NCI-H187 (cell line): ENCODE results near the gene RHOA.
A peak's percentile ranks its signal among the peaks of the same experiment; 100 is the strongest.
"Not testable (repeated sequence)": the region's sequence is repeated elsewhere in the genome, so short reads cannot be mapped to it uniquely, and the experiment has no call there.

Experiments used
- DNase-seq, 2 experiments: peaks; one replicate each; lab custom pipeline; 2025; lab: John Stamatoyannopoulos, UW

The RHOA gene

GRCh38 chr3:49411535-49411967 is 225 bp downstream of the RHOA start:
- DNase-seq: no peak

GRCh38 chr3:49410846-49411534 is 786 bp downstream of the RHOA start:
- DNase-seq: no peak

DNA sequence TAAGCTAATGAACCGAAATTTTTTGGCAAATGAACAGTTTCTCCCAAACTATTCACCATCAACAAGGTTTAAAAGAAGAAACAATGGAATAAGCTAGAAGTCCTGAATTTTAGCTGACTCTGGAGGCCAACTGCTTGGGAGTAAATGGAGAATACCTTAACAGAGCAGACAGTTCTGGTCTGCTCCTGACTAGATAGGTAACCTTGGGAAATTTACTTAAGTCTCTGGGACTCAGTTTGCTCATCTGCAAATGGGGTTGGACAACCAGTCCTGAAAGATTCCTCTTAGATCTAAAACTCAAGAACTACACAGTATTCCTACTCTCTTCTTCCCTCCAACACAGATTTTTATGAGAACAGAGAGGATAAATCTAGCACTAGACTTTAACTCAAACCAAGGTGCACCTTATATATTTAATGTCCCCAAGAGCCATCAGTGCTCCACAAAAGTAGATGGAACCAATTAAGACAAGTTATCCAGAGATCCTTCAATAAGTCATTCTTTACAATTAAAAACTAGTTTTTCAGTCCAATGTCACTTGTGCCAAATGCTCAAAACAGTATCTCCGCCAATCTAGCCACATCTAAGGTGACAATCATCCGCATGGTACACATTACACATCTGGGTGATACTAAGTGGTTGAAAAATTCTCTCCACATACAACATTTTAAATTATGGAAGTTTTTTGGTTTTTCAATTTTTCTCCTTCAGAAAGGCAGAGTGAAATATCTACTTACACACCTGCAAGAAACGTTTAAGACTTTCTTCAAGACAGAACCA is 1.5 kb downstream of the RHOA start:
- no peak for DNase-seq

DNA sequence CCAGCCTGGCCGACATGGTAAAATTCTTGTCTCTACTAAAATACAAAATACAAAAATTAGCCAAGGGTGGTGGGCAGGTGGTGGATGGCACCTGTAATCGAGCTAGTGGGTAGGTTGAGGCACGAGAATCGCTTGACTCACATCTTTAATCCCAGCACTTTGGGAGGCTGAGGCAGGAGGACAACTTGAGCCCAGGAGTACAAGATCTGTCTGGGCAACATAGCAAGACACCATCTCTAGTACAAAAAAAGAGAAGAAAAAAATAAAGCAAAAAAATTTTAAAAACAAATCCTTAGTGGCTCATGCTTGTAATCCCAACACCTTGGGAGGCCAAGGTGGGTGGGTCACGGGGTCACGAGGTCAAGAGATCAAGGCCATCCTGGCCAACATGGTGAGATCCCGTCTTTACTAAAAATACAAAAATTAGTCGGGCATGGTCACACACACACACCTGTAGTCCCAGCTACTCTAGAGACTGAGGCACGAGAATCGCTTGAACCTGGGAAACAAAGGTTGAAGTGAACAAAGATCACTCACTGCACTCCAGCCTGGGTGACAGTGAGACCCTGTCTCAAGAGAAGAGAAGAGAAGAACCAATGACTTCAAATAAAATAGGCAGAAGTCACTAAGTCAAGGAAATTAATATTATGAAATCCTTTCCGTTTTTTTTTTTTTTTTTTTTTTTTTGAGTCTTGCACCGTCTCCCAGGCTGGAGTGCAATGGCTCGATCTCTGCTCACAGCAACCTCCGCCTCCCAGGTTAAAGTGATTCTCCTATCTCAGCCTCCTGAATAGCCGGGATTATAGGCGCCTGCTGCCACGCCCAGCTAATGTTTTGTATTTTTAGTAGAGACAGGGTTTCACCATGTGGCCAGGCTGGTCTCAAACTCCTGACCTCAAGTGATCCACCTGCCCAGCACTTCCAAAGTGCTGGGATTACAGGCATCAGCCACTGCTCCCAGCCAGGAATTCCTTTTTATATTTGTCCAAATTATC is 4.9 kb downstream of the RHOA start:
- no peak for DNase-seq

- not testable (repeated sequence) for DNase-seq
These were observed 6.2 kb downstream of the RHOA start for GRCh38 chr3:49405570-49405969.

DNA sequence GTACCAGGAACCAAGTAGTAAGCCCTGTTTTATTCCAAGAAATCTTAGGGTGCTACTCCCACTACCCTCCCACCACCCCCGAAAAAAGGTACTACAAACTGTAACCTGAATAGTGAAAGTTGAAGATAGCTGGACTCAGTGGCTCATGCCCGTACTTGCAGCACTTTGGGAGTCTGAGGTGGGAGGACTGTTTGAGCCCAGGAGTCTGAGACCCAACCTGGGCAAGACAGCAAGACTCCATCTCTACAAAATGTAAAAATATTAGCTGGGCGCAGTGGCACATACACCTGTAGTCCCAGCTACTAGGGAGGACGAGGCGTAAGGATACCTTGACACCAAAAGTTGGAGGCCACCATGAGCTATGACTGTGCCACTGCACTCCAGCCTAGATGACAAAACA is 7.9 kb downstream of the RHOA start:
- DNase-seq: no peak

DNA sequence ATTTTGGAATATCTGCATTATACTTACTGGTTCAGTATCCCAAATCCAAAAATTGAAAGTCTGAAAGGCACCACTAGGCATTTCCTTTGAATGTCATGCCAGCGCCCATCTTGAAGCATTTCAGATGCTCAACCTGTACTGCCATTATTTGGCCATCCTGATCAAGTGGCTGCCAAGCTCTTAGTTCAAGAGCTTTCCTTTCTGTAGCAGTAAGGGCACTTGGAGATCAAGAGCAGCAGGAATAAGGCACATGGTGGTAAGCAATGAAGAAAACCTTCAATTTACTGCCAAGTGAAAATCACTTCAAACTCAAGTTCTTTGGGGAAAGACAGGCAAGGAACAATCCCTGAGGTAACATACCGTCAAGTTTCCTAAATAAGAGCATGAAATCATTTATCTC is 10.0 kb downstream of the RHOA start:
- peak in 1 of 2 experiments; percentile 8 for DNase-seq

- no peak for DNase-seq
These were observed 12.3 kb downstream of the RHOA start for GRCh38 chr3:49399461-49399860.

GRCh38 chr3:49397470-49397869 is 14.3 kb downstream of the RHOA start:
- DNase-seq: no peak

GRCh38 chr3:49391310-49391709 is 20.5 kb downstream of the RHOA start:
- DNase-seq: not testable (repeated sequence)

DNA sequence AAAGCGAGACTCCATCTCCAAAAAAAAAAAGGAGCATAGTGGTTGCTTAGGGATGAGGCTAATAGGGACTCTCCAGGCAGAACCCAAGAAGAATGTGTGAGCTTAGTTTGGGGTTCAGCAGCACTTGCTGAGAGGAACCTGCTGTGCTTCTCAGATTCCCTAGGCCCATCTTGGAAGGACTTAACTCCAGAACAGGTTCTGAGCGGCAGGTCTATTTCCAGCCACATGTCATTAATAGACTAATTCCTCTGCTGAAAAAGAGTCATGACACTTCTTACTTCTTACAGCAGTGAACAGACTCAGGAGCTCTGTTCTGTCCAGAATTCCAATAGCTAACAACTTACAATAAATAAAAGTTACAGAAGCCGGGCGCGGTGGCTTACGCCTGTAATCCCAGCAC is 22.5 kb downstream of the RHOA start:
- no peak for DNase-seq

- no peak for DNase-seq
These were observed 23.4 kb downstream of the RHOA start for GRCh38 chr3:49388289-49388820.

- no peak for DNase-seq
These were observed 24.1 kb downstream of the RHOA start for GRCh38 chr3:49387721-49388120.

DNA sequence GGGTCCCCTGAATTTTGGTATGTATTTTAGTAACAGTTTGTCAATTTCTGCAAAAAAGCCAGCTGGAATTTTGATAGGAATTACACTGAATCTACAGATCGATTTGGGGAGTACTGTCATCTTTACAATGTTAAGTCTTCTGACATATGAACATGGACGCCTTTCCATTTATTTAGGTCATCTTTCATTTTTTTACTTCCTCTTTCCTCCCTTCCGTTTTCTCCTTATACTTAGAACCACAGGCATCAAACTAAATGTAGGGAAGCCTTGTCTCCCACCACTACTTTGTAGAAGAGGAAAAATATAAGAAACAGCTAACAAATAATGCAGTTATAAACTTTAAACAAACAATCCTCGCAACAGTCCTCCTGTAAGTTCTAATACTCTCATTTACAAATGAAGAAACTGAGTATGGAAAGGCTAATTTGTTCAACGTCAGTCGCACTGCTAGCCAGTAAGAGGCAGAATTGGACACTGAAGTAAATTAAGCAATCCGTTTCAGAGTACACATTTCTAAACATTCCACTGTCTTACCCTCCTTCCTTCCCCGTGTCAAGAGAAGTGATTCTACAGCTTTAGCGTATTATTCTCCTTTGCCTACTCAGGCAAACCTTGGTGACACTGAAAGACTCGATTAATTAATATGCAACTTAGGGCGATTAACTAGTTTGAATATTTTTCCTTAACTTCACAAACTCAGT is 25.6 kb downstream of the RHOA start:
- no peak for DNase-seq

GRCh38 chr3:49385617-49386016 is 26.2 kb downstream of the RHOA start:
- no peak for DNase-seq

DNA sequence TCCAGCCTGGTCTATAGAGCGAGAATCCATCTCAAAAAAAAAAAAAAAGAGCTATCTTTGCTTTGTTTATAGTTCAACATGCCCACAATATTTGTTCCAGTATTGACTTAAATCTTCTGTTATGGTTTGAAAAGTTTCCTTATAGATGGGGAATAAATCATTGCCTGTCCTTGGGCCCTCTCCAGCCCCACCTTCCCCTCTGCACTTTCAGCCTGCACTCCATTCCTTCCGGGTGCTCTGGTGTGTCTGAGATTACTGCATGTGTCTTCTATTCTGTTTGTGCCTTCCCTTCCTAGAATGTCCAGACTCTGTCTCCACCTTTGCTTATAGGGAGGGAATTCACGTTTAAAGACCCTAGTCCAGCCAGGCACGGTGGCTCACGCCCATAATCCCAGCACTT is 28.4 kb downstream of the RHOA start:
- no peak for DNase-seq

DNA sequence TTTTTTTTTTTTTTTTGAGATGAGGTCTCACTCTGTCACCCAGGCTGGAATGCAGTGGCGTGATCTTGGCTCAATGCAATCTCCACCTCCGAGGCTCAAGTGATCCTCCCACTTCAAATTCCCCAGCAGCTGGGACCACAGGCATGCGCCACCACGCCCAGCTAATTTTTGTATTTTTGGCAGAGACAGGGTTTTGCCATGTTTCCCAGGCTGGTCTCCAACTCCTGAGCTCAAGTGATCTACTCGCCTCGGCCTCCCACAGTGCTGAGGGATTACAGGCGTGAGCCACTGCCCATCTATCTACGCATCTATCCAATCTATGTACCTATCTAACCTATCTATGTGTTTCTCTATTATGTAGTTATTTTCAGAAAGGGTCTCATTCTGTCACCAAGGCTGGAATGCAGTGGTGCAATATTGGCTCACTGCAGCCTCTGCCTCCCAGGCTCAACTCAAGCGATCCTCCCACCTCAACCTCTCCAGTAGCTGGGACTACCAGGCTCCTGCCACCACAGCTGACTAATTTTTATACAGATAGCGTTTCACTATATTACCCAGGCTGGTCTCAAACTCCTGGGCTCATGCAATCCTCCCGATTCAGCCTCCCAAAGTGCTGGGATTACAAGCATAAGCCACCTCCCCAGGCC is 33.4 kb downstream of the RHOA start:
- no peak for DNase-seq

GRCh38 chr3:49377483-49377882 is 34.3 kb downstream of the RHOA start:
- no peak for DNase-seq

DNA sequence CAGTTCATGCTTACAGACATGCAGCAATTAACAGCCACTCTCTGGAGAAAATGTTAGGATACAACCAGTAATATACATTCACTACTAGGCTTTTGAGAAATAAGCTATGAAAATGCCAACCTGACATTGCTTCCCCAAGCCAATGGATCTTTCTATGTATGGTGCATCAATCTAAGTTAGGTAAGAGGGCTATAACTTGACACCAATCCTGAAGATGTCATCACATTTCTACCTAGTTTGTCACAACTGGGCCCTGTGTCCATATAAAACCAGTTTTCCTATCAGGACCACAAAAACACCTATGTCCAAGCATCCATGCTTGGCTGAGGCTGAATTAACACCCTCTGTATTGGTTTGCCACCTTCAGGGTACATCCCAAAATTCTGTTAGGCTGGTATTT is 39.8 kb downstream of the RHOA start:
- no peak for DNase-seq

- no peak for DNase-seq
These were observed 41.0 kb downstream of the RHOA start for GRCh38 chr3:49370585-49371290.
